Muscle of leg (tissue), 9 donors: ENCODE results near the gene ZMYND12. TPM values are rescaled to one million over a fixed set of nuclear protein-coding genes. Genes with fewer than 3 reads are reported as not detected.

Experiments used
- polyA plus RNA-seq, 8 donors: library from polyadenylated mRNA; unstranded; fragments of 120-200 nt; gene quantifications; one replicate each; pipeline versions ENCODE4 v1.2.1 to v1.2.3, GENCODE V29; 2013; ENCODE audit warnings: inconsistent platforms in 1 of 8, low replicate concordance in 1 of 8; ENCODE audit not compliant: insufficient read length in 8 of 8, insufficient read depth in 1 of 8
- total RNA-seq: library from RNA; stranded (reverse); fragments of 120-200 nt; gene quantifications from one replicate; pipeline ENCODE4 v1.2.4, GENCODE V29; 2013

Gene ZMYND12
- total and polyA plus RNA-seq, 9 donors, result 0.56 to 1.6 (median 0.86) TPM

Other genes with a start within 250 kb of the ZMYND12 start
- gene FOXJ3, start 120.8 kb downstream of the ZMYND12 start, total RNA-seq, result 32.4 TPM
- 10 to 100 TPM; 28.6 to 41.9 (median 33.1) TPM for gene FOXJ3, start 120.8 kb downstream of the ZMYND12 start, polyA plus RNA-seq
- gene RIMKLA, start 75.2 kb downstream of the ZMYND12 start, total RNA-seq, result 0.71 TPM
- 1 to 10 TPM in 4 of 8 donors, under 1 TPM in 4; 0.55 to 2.0 (median 0.96) TPM for gene RIMKLA, start 75.2 kb downstream of the ZMYND12 start, polyA plus RNA-seq
- 39.5 TPM for gene PPCS, start 521 bp upstream of the ZMYND12 start, total RNA-seq
- 10 to 100 TPM; 35.1 to 41.0 (median 39.5) TPM for gene PPCS, start 521 bp upstream of the ZMYND12 start, polyA plus RNA-seq
- 1.7 TPM for gene CCDC30, start 7.3 kb upstream of the ZMYND12 start, total RNA-seq
- gene CCDC30, start 7.3 kb upstream of the ZMYND12 start, polyA plus RNA-seq, result 1 to 10 TPM; 1.2 to 3.5 (median 1.9) TPM
- gene PPIH, start 202.4 kb upstream of the ZMYND12 start, total RNA-seq, result 50.1 TPM
- 10 to 100 TPM; 37.2 to 43.4 (median 40.2) TPM for gene PPIH, start 202.4 kb upstream of the ZMYND12 start, polyA plus RNA-seq
- 671 TPM for gene YBX1, start 226.4 kb upstream of the ZMYND12 start, total RNA-seq
- gene YBX1, start 226.4 kb upstream of the ZMYND12 start, polyA plus RNA-seq, result 1,000 to 10,000 TPM in 6 of 8 donors, 100 to 1,000 TPM in 2; 883 to 1,154 (median 1,055) TPM